ENCODE measurements around the gene TBC1D4. TPM values are rescaled to one million over a fixed set of nuclear protein-coding genes. Genes with fewer than 3 reads are reported as not detected.

Gene TBC1D4
- total and polyA plus RNA-seq, 9 of the 15 experiments (the other 6 are each of a cell fraction or from before 2014, with no cell fraction given): 2.8 to 12.3 (median 7.0) TPM

- no peak for TF ChIP-seq PRDM10 (IDR thresholded peaks at IDR 0.05; ENCODE audit: partially characterized antibody)
- no peak for TF ChIP-seq MYC (IDR thresholded peaks at IDR 0.05; ENCODE audit: low read depth, low read length)
- no peak for TF ChIP-seq MYC (CRISPR knock-in tag; IDR thresholded peaks at IDR 0.05; ENCODE audit: borderline replicate concordance, low read depth)
- TF ChIP-seq ZNF184 (CRISPR knock-in tag; IDR thresholded peaks at IDR 0.05): no peak
- no peak for TF ChIP-seq SIN3A (IDR thresholded peaks at IDR 0.05; ENCODE audit: borderline replicate concordance in 2 of 2, control insufficient read depth in 1 of 2, low read depth in 2 of 2, low read length in 2 of 2)
- TF ChIP-seq ZBTB34 (CRISPR knock-in tag; IDR thresholded peaks at IDR 0.05): no peak
- no peak for TF ChIP-seq ZBTB43 (CRISPR knock-in tag; IDR thresholded peaks at IDR 0.05)
- no peak for TF ChIP-seq IFI16 (CRISPR knock-in tag; IDR thresholded peaks at IDR 0.05)
- no peak for TF ChIP-seq THRAP3 (IDR thresholded peaks at IDR 0.05; ENCODE audit: borderline replicate concordance)
- TF ChIP-seq ZNF12 (CRISPR knock-in tag; IDR thresholded peaks at IDR 0.05): no peak
- Histone ChIP-seq H2AFZ (ENCODE audit: low read depth, low read length) (no peak overlapping the region), H3K9ac (ENCODE audit: insufficient read depth in 1 of 2, low read depth in 2 of 2, low read length in 2 of 2) (no peak overlapping the region), H3K9me1 (ENCODE audit: control insufficient read depth, insufficient read depth, low read length) (no peaks in the 10 kb centered on the region), H3K4me2 (ENCODE audit: insufficient read depth, low read length) (no peak overlapping the region), H4K20me1 (replicated peaks; ENCODE audit: control insufficient read depth, insufficient read depth, low read length) (no peaks in the 10 kb centered on the region), H3K36me3 (ENCODE audit: control insufficient read depth, insufficient read depth, low read length) (no peaks in the 10 kb centered on the region), H3K4me1 (replicated peaks in 1 of 2; ENCODE audit: control insufficient read depth in 2 of 2, insufficient read depth in 2 of 2, low read length in 2 of 2) (no peaks in the 10 kb centered on the region), H3K27ac (ENCODE audit: extremely low read depth, low read depth, low read length) (no peak overlapping the region), H3K9me3 (replicated peaks; ENCODE audit: control insufficient read depth, insufficient read depth, low read depth, low read length) (no peaks in the 10 kb centered on the region), H3K27me3 (ENCODE audit: control insufficient read depth in 2 of 2, insufficient read depth in 2 of 2, low read length in 2 of 2) (no peaks in the 10 kb centered on the region), H3K79me2 (ENCODE audit: control insufficient read depth, insufficient read depth, low read length) (no peaks in the 10 kb centered on the region), H3K4me3 (no peak overlapping the region)
- ATAC-seq (no peak), DNase-seq (ENCODE audit: extremely low read depth in 1 of 4, low spot score in 3 of 4) (no peak), FAIRE-seq (no peak)
- no TSS peak for BruUV-seq (replicated peaks)
- POLR2A ChIA-PET: no interaction called here
- intact Hi-C loops (cut with micrococcal nuclease): no loop called here
- in situ Hi-C loops (cut with MboI): no loop called here
- CTCF ChIA-PET (ENCODE audit: low intra/inter-chr PET ratio): no interaction called here
These were observed 11.2 kb upstream of the TBC1D4 start for GRCh38 chr13:75493156-75493555.

Data from K562 (cell line).